ENCODE data around the gene CRIP1. TPM values are rescaled to one million over a fixed set of nuclear protein-coding genes. Genes with fewer than 3 reads are reported as not detected.

The CRIP1 gene
- total and polyA plus RNA-seq, 10 of the 15 experiments (the other 5 are each of a cell fraction or from before 2014, with no cell fraction given): 66.8 to 259 (median 154) TPM

DNA sequence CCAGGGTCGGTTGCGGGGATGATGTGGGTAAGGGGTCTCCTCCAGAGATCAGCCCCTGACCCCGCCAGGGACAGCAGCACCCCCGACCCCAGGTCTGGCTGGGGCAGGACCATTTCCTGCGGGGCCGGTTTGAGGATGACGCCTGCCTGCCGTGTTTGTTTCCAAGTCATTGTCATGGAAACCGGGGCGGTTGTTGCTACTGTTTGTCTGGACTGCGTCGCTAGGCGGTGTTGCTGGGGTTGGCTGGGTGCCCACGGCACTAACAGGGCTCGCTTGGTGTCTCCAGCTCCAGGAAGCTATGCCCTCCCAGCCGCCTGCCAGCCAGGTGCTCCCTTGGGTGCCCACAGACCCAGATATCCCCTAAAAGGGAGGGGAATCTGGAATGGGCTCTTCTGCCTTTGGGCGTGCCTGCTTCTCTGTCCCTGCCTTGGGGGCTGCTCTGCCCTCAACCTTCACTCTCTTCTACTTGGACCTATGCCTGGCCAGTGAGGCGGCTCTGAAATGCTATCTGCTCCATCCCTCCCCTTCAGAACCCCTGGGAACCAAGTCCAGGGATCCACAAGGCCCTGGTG, 4.7 kb upstream of the CRIP1 start (continued):
- TF ChIP-seq WRNIP1 (IDR thresholded peaks at IDR 0.05; ENCODE audit: borderline replicate concordance, low read depth, low read length) (no peak), MXI1 (IDR thresholded peaks at IDR 0.05; ENCODE audit: low read depth, low read length) (peak; percentile 86), NBN (IDR thresholded peaks at IDR 0.05) (peak; percentile 23; the same call in 1 of the 2 replicates), ZSCAN29 (IDR thresholded peaks at IDR 0.05) (no peak), RB1 (IDR thresholded peaks at IDR 0.05; ENCODE audit: borderline replicate concordance) (0 out of 2 replicates have a peak, but pooled peaks have one; percentile 33), SIN3A (IDR thresholded peaks at IDR 0.05; ENCODE audit: low read depth, low read length) (peak; percentile 77), BACH1 (IDR thresholded peaks at IDR 0.05; ENCODE audit: borderline replicate concordance) (no peak), MTA2 (IDR thresholded peaks at IDR 0.05; ENCODE audit: low read depth) (peak; percentile 24; the same call in 1 of the 2 replicates), ATF7 (IDR thresholded peaks at IDR 0.05; ENCODE audit: low read depth) (peak; percentile 77; the same call in 1 of the 2 replicates), NR2F1 (conservative IDR thresholded peaks at IDR 0.05) (peak; percentile 70; the same call in 1 of the 2 replicates)
- TF ChIP-seq, protein P1, sequence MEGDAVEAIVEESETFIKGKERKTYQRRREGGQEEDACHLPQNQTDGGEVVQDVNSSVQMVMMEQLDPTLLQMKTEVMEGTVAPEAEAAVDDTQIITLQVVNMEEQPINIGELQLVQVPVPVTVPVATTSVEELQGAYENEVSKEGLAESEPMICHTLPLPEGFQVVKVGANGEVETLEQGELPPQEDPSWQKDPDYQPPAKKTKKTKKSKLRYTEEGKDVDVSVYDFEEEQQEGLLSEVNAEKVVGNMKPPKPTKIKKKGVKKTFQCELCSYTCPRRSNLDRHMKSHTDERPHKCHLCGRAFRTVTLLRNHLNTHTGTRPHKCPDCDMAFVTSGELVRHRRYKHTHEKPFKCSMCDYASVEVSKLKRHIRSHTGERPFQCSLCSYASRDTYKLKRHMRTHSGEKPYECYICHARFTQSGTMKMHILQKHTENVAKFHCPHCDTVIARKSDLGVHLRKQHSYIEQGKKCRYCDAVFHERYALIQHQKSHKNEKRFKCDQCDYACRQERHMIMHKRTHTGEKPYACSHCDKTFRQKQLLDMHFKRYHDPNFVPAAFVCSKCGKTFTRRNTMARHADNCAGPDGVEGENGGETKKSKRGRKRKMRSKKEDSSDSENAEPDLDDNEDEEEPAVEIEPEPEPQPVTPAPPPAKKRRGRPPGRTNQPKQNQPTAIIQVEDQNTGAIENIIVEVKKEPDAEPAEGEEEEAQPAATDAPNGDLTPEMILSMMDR (IDR thresholded peaks at IDR 0.05 in 2 of 3, conservative IDR thresholded peaks at IDR 0.05 in 1 of 3; ENCODE audit: control insufficient read depth in 2 of 3, extremely low read depth in 1 of 3, insufficient read depth in 1 of 3, low read depth in 3 of 3, low read length in 3 of 3): peak in 2 of 3 experiments; percentile 13 to 46; a peak in 1 of 6 replicates
- TF ChIP-seq, protein P2, sequence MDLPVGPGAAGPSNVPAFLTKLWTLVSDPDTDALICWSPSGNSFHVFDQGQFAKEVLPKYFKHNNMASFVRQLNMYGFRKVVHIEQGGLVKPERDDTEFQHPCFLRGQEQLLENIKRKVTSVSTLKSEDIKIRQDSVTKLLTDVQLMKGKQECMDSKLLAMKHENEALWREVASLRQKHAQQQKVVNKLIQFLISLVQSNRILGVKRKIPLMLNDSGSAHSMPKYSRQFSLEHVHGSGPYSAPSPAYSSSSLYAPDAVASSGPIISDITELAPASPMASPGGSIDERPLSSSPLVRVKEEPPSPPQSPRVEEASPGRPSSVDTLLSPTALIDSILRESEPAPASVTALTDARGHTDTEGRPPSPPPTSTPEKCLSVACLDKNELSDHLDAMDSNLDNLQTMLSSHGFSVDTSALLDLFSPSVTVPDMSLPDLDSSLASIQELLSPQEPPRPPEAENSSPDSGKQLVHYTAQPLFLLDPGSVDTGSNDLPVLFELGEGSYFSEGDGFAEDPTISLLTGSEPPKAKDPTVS (IDR thresholded peaks at IDR 0.05; ENCODE audit: low read depth, low read length): no peak
- TF ChIP-seq, protein P3, sequence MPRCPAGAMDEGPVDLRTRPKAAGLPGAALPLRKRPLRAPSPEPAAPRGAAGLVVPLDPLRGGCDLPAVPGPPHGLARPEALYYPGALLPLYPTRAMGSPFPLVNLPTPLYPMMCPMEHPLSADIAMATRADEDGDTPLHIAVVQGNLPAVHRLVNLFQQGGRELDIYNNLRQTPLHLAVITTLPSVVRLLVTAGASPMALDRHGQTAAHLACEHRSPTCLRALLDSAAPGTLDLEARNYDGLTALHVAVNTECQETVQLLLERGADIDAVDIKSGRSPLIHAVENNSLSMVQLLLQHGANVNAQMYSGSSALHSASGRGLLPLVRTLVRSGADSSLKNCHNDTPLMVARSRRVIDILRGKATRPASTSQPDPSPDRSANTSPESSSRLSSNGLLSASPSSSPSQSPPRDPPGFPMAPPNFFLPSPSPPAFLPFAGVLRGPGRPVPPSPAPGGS (IDR thresholded peaks at IDR 0.05; ENCODE audit: borderline replicate concordance, insufficient read depth, low read depth, low read length, poor library complexity, severe bottlenecking): no peak
- TF ChIP-seq, protein P4, sequence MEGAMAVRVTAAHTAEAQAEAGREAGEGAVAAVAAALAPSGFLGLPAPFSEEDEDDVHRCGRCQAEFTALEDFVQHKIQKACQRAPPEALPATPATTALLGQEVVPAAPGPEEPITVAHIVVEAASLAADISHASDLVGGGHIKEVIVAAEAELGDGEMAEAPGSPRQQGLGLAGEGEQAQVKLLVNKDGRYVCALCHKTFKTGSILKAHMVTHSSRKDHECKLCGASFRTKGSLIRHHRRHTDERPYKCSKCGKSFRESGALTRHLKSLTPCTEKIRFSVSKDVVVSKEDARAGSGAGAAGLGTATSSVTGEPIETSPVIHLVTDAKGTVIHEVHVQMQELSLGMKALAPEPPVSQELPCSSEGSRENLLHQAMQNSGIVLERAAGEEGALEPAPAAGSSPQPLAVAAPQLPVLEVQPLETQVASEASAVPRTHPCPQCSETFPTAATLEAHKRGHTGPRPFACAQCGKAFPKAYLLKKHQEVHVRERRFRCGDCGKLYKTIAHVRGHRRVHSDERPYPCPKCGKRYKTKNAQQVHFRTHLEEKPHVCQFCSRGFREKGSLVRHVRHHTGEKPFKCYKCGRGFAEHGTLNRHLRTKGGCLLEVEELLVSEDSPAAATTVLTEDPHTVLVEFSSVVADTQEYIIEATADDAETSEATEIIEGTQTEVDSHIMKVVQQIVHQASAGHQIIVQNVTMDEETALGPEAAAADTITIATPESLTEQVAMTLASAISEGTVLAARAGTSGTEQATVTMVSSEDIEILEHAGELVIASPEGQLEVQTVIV (IDR thresholded peaks at IDR 0.05; ENCODE audit: borderline replicate concordance, partially characterized antibody): no peak

Data from GM12878 (cell line).